Caco-2 (cell line): Measurements from ENCODE around the gene PLPP3. TPM values are rescaled to one million over a fixed set of nuclear protein-coding genes. Genes with fewer than 3 reads are reported as not detected.

Source experiments
- Bru-seq: library from RNA; stranded (reverse); fragments of 400-500 nt; gene quantifications from one replicate; lab custom pipeline; 2021; lab: Mats Ljungman, UMichigan
- BruChase-seq, 2 experiments: library from RNA; stranded (reverse); fragments of 400-500 nt; gene quantifications; one replicate each; lab custom pipeline; 2021; lab: Mats Ljungman, UMichigan
- BruUV-seq: library from RNA; stranded (reverse); fragments of 400-500 nt; replicated peaks from 2 replicates; lab custom pipeline; 2021; lab: Mats Ljungman, UMichigan
- CTCF ChIA-PET: fragments of 300-600 bp; sonication (Branson Sonifier 250); formaldehyde crosslinking; loops from one replicate; lab custom pipeline; 2022; ENCODE audit warnings: antibody characterized with exemption; lab: Charles Lee
- POLR2A ChIA-PET: fragments of 300-600 bp; sonication (Branson Sonifier 250); formaldehyde crosslinking; loops from one replicate; lab custom pipeline; 2022; ENCODE audit warnings: antibody characterized with exemption; lab: Charles Lee
- DNase-seq, 2 experiments: peaks; one replicate each; pipeline versions ENCODE4 v3.0.0 to v3.0.0-alpha.2; 2020 to 2022
- H3K27me3 ChIP-seq: replicated peaks from 2 replicates; pipeline ENCODE4 v1.6.0; 2011; ENCODE audit warnings: low read length; ENCODE audit not compliant: control insufficient read depth, insufficient read depth
- H3K36me3 ChIP-seq: 2 replicates; pipeline ENCODE4 v1.5.1; 2011; ENCODE audit warnings: low read length; ENCODE audit not compliant: control insufficient read depth, insufficient read depth
- H3K4me1 ChIP-seq: fragments of 250-450 bp; sonication (Bioruptor Pico); 2 replicates; pipeline ENCODE4 v1.5.1; 2020; ENCODE audit warnings: mild to moderate bottlenecking
- H3K4me3 ChIP-seq: 2 replicates; pipeline ENCODE4 v1.5.1; 2011; ENCODE audit warnings: low read depth, mild to moderate bottlenecking, control low read depth, low read length
- H3K9me3 ChIP-seq: fragments of 250-450 bp; sonication (Bioruptor Pico); 2 replicates; pipeline ENCODE4 v1.5.1; 2020; ENCODE audit warnings: mild to moderate bottlenecking, moderate library complexity
- H3K27ac Mint-ChIP-seq: one replicate; pipeline ENCODE4 v1.8.0; 2022; ENCODE audit warnings: mixed read lengths; ENCODE audit not compliant: unreplicated experiment
- H3K27me3 Mint-ChIP-seq: one replicate; pipeline ENCODE4 v1.8.0; 2022; ENCODE audit warnings: mixed read lengths; ENCODE audit not compliant: insufficient read depth, unreplicated experiment
- H3K36me3 Mint-ChIP-seq: one replicate; pipeline ENCODE4 v1.8.0; 2022; ENCODE audit warnings: mild to moderate bottlenecking, mixed read lengths; ENCODE audit not compliant: insufficient read depth, unreplicated experiment
- H3K4me1 Mint-ChIP-seq: one replicate; pipeline ENCODE4 v1.8.0; 2022; ENCODE audit warnings: low read depth, mixed read lengths; ENCODE audit not compliant: unreplicated experiment
- H3K4me3 Mint-ChIP-seq: one replicate; pipeline ENCODE4 v1.8.0; 2022; ENCODE audit warnings: mild to moderate bottlenecking, moderate library complexity, mixed read lengths; ENCODE audit not compliant: unreplicated experiment
- H3K9me3 Mint-ChIP-seq: one replicate; pipeline ENCODE4 v1.8.0; 2022; ENCODE audit warnings: mixed read lengths; ENCODE audit not compliant: unreplicated experiment
- CTCF ChIP-seq, 2 experiments: fragments of 200-600 bp in 1 of 2; IDR thresholded peaks; 1 replicate in 1 of 2; 2 replicates in 1 of 2; pipeline versions ENCODE4 v1.5.1 to v1.8.0; 2011 to 2022; ENCODE audit warnings: antibody characterized with exemption in 1 of 2, control low read depth in 1 of 2, inconsistent platforms in 1 of 2, low read depth in 1 of 2, low read length in 1 of 2, mild to moderate bottlenecking in 1 of 2, moderate library complexity in 1 of 2; ENCODE audit not compliant: insufficient read depth in 1 of 2, severe bottlenecking in 1 of 2, unreplicated experiment in 1 of 2
- intact Hi-C: fragments of 100-400 bp; cut with micrococcal nuclease; formaldehyde crosslinking; loops from one replicate; pipeline ENCODE4 v1.10.0; 2022; ENCODE audit not compliant: unreplicated experiment
- long read RNA-seq: library from polyadenylated mRNA; stranded (forward); transcript quantifications from one replicate; pipeline ENCODE4 v2.0.0, GENCODE V29; 2022
- total RNA-seq: library from RNA; stranded (reverse); gene quantifications from 2 replicates; pipeline ENCODE4 v1.2.3, GENCODE V29; 2022

PLPP3 gene
- 39.2 and 41.0 TPM in 2 replicates for total RNA-seq
- Bru-seq, nascent RNA: percentile 95 among the genes with signal in this experiment
- BruChase-seq, experiment 1, labeled RNA remaining after a 2-hour chase: percentile 86 among the genes with signal in this experiment
- percentile 80 among the genes with signal in this experiment for BruChase-seq, experiment 2, labeled RNA remaining after a 6-hour chase
- long read RNA-seq, transcript PLPP3-201 (6 exons, 3,292 nt): major isoform, 27 of 36 reads
- long read RNA-seq, partial matches to known transcripts: 4 of 36 reads
- long read RNA-seq, other reads (novel, unspliced or antisense): 5 of 36 reads

GRCh38 chr1:56578963-56579875 lies at the start of gene PLPP3:
Gene PLPP3, minus strand, starts transcription at chr1:56579563. Its CDS starts 547 bp downstream, at chr1:56579016.
- Mint-ChIP-seq H3K27ac (peak within 1 kb of the TSS; percentile 97), H3K4me1 (peaks cover 11% of the 10 kb centered on the region), H3K36me3 (peaks cover 25% of the 10 kb centered on the region), H3K27me3 (no peaks in the 10 kb centered on the region), H3K9me3 (no peaks in the 10 kb centered on the region), H3K4me3 (peak within 1 kb of the TSS; percentile 94)
- BruUV-seq: no TSS peak
- Histone ChIP-seq H3K4me1 (peaks cover 24% of the 10 kb centered on the region), H3K36me3 (no peaks in the 10 kb centered on the region), H3K27me3 (no peaks in the 10 kb centered on the region), H3K4me3 (peak within 1 kb of the TSS; percentile 76), H3K9me3 (no peaks in the 10 kb centered on the region)
- CTCF ChIA-PET: interaction anchor here (0.5 to 1.2 kb wide), 3 partner anchors 10 to 888 kb away, joined by 3 to 4 read pairs (median 3); no protein-coding TSS in a partner anchor
- peak; percentile 80 to 85 for DNase-seq
- POLR2A ChIA-PET: interaction anchor here (0.6 to 1.4 kb wide), 2 partner anchors 10 to 13 kb away, joined by 3 to 6 read pairs; no protein-coding TSS in a partner anchor
- TF ChIP-seq CTCF (IDR thresholded peaks at IDR 0.05; ENCODE audit: insufficient read depth in 1 of 2, low read depth in 1 of 2, low read length in 1 of 2, severe bottlenecking in 1 of 2, unreplicated experiment in 1 of 2): peak; percentile 8 to 51
- intact Hi-C loops: loop anchor here (2.0 to 10.0 kb wide), 6 partner anchors 42 to 164 kb away; no protein-coding TSS in a partner anchor

GRCh38 chr1:56627636-56628039 lies 48.3 kb upstream of the PLPP3 start:
- DNase-seq: no peak
- POLR2A ChIA-PET: no interaction called here
- H3K27me3 Mint-ChIP-seq: peaks cover 3% of the 10 kb centered on the region
- H3K36me3 Mint-ChIP-seq: no peaks in the 10 kb centered on the region
- no peak overlapping the region for H3K4me3 Mint-ChIP-seq
- H3K27ac Mint-ChIP-seq: no peak overlapping the region
- Histone ChIP-seq H3K4me1 (no peaks in the 10 kb centered on the region), H3K4me3 (no peak overlapping the region), H3K9me3 (no peaks in the 10 kb centered on the region), H3K27me3 (no peaks in the 10 kb centered on the region), H3K36me3 (no peaks in the 10 kb centered on the region)
- intact Hi-C loops: no loop called here
- no peaks in the 10 kb centered on the region for H3K4me1 Mint-ChIP-seq
- CTCF ChIA-PET: no interaction called here
- no TSS peak for BruUV-seq
- TF ChIP-seq CTCF (IDR thresholded peaks at IDR 0.05; ENCODE audit: insufficient read depth in 1 of 2, low read depth in 1 of 2, low read length in 1 of 2, severe bottlenecking in 1 of 2, unreplicated experiment in 1 of 2): no peak
- H3K9me3 Mint-ChIP-seq: no peaks in the 10 kb centered on the region

GRCh38 chr1:56627019-56627635 lies 47.8 kb upstream of the PLPP3 start:
- H3K9me3 ChIP-seq: no peaks in the 10 kb centered on the region
- H3K4me1 ChIP-seq: no peaks in the 10 kb centered on the region
- H3K4me3 ChIP-seq: no peak overlapping the region
- H3K27me3 Mint-ChIP-seq: no peaks in the 10 kb centered on the region
- H3K4me1 Mint-ChIP-seq: no peaks in the 10 kb centered on the region
- ChIA-PET POLR2A (no interaction called here), CTCF (no interaction called here)
- no peak for DNase-seq
- H3K27me3 ChIP-seq: no peaks in the 10 kb centered on the region
- H3K36me3 ChIP-seq: no peaks in the 10 kb centered on the region
- intact Hi-C loops: no loop called here
- no peaks in the 10 kb centered on the region for H3K9me3 Mint-ChIP-seq
- no peak for TF ChIP-seq CTCF (IDR thresholded peaks at IDR 0.05; ENCODE audit: insufficient read depth in 1 of 2, low read depth in 1 of 2, low read length in 1 of 2, severe bottlenecking in 1 of 2, unreplicated experiment in 1 of 2)
- H3K36me3 Mint-ChIP-seq: no peaks in the 10 kb centered on the region
- no TSS peak for BruUV-seq
- no peak overlapping the region for H3K27ac Mint-ChIP-seq
- H3K4me3 Mint-ChIP-seq: no peak overlapping the region
